Smooth muscle cell (in vitro differentiated cells): Measurements from ENCODE around the gene SLC6A2. TPM values are rescaled to one million over a fixed set of nuclear protein-coding genes. Genes with fewer than 3 reads are reported as not detected.

Source experiments
- DNase-seq: peaks from one replicate; lab custom pipeline; 2025; ENCODE audit not compliant: unreplicated experiment; lab: John Stamatoyannopoulos, UW
- H2AFZ ChIP-seq: fragments of 200-600 bp; sonication (generic); 2 replicates; pipeline ENCODE4 v1.6.0; 2016; ENCODE audit warnings: antibody characterized with exemption, low read depth, mild to moderate bottlenecking
- H3F3A ChIP-seq: fragments of 200-600 bp; sonication (generic); 2 replicates; pipeline ENCODE4 v1.6.0; 2017; ENCODE audit warnings: antibody characterized with exemption, low read depth
- H3K27ac ChIP-seq: fragments of 200-600 bp; sonication (generic); 2 replicates; pipeline ENCODE4 v1.5.1; 2016; ENCODE audit warnings: low read depth, mild to moderate bottlenecking
- H3K27me3 ChIP-seq: fragments of 200-600 bp; sonication (generic); 2 replicates; pipeline ENCODE4 v1.6.1; 2016; ENCODE audit warnings: low read depth, mild to moderate bottlenecking
- H3K36me3 ChIP-seq: fragments of 200-600 bp; sonication (generic); 2 replicates; pipeline ENCODE4 v1.5.1; 2016; ENCODE audit warnings: low read depth
- H3K4me1 ChIP-seq: fragments of 200-600 bp; sonication (generic); 2 replicates; pipeline ENCODE4 v1.5.1; 2016; ENCODE audit warnings: low read depth
- H3K4me2 ChIP-seq: fragments of 200-600 bp; sonication (generic); 2 replicates; pipeline ENCODE4 v1.6.0; 2016; ENCODE audit warnings: mild to moderate bottlenecking
- H3K4me3 ChIP-seq: fragments of 200-600 bp; sonication (generic); 2 replicates; pipeline ENCODE4 v1.5.1; 2016; ENCODE audit warnings: mild to moderate bottlenecking
- H3K79me2 ChIP-seq: fragments of 200-600 bp; sonication (generic); 2 replicates; pipeline ENCODE4 v1.6.0; 2016; ENCODE audit warnings: low read depth, mild to moderate bottlenecking
- H3K9ac ChIP-seq: fragments of 200-600 bp; sonication (generic); 2 replicates; pipeline ENCODE4 v1.6.0; 2016; ENCODE audit warnings: low read depth
- H3K9me3 ChIP-seq: fragments of 200-600 bp; sonication (generic); replicated peaks from 2 replicates; pipeline ENCODE4 v1.5.1; 2016; ENCODE audit warnings: low read depth
- H4K20me1 ChIP-seq: fragments of 200-600 bp; sonication (generic); 2 replicates; pipeline ENCODE4 v1.6.0; 2016; ENCODE audit warnings: low read depth
- WGBS: methylation state at CpG from one replicate; pipeline ENCODE4 v1.1.7; 2016; ENCODE audit warnings: low lambda C conversion rate; 5-methylcytosine and 5-hydroxymethylcytosine counted together
- polyA plus RNA-seq: library from polyadenylated mRNA; unstranded; fragments of >200 nt; fragmentation: Nextera tagmentation; extraction: Ambion mirVana; gene quantifications from 2 replicates; pipeline ENCODE4 v1.2.1, GENCODE V29; 2016
- total RNA-seq: library from RNA; depleted of rRNA; stranded (reverse); fragments of >200 nt; gene quantifications from 2 replicates; pipeline ENCODE4 v1.2.3, GENCODE V29; 2014
- TF ChIP-seq, protein P1 (sequence below): fragments of 200-600 bp; sonication (generic); IDR thresholded peaks from 2 replicates; pipeline ENCODE4 v1.5.1; 2017; ENCODE audit warnings: borderline replicate concordance, mild to moderate bottlenecking, antibody characterized with exemption; ENCODE audit not compliant: insufficient read depth, poor library complexity, severe bottlenecking

The SLC6A2 gene
- total and polyA plus RNA-seq, 2 experiments from 2014 or later = 0.22 to 0.33 TPM

GRCh38 chr16:55666012-55666411, 10.2 kb downstream of the SLC6A2 start:
- H4K20me1 ChIP-seq = no peaks in the 10 kb centered on the region
- H2AFZ ChIP-seq = no peak overlapping the region
- no peaks in the 10 kb centered on the region for H3K9me3 ChIP-seq
- no peak overlapping the region for H3K4me3 ChIP-seq
- no peak for DNase-seq
- no peak overlapping the region for H3K27ac ChIP-seq
- H3K9ac ChIP-seq = no peak overlapping the region
- TF ChIP-seq, protein P1, sequence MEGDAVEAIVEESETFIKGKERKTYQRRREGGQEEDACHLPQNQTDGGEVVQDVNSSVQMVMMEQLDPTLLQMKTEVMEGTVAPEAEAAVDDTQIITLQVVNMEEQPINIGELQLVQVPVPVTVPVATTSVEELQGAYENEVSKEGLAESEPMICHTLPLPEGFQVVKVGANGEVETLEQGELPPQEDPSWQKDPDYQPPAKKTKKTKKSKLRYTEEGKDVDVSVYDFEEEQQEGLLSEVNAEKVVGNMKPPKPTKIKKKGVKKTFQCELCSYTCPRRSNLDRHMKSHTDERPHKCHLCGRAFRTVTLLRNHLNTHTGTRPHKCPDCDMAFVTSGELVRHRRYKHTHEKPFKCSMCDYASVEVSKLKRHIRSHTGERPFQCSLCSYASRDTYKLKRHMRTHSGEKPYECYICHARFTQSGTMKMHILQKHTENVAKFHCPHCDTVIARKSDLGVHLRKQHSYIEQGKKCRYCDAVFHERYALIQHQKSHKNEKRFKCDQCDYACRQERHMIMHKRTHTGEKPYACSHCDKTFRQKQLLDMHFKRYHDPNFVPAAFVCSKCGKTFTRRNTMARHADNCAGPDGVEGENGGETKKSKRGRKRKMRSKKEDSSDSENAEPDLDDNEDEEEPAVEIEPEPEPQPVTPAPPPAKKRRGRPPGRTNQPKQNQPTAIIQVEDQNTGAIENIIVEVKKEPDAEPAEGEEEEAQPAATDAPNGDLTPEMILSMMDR = no peak
- no peak overlapping the region for H3K4me2 ChIP-seq
- 81% methylated on average over 2 of the region's 2 CpGs for WGBS
- no peaks in the 10 kb centered on the region for H3K79me2 ChIP-seq
- H3K36me3 ChIP-seq = no peaks in the 10 kb centered on the region
- H3K4me1 ChIP-seq = no peaks in the 10 kb centered on the region
- H3K27me3 ChIP-seq = no peaks in the 10 kb centered on the region
- no peaks in the 10 kb centered on the region for H3F3A ChIP-seq

DNA sequence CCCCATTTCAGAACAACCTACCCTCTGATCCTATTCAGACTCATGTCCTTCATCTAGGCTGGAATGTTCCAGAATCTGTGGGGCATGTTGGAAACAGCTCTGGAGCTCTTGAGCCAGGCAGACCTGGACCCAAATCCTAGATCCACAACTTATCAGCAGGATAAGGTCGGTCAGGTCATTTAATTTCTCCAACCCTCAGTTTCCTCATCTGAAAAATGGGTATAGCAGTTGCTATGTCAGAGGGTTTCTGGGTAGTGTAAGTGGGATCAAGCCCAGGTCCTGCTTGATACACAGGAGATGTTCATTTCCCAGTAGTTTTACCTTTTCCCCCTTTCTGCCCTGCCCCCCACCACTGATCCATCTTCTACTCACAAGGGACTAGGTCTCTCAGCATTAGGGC, 12.0 kb downstream of the SLC6A2 start:
- peak overlapping the region; percentile 53 for H3K9ac ChIP-seq
- WGBS = 79% methylated on average over 1 of the region's 1 CpG

DNA sequence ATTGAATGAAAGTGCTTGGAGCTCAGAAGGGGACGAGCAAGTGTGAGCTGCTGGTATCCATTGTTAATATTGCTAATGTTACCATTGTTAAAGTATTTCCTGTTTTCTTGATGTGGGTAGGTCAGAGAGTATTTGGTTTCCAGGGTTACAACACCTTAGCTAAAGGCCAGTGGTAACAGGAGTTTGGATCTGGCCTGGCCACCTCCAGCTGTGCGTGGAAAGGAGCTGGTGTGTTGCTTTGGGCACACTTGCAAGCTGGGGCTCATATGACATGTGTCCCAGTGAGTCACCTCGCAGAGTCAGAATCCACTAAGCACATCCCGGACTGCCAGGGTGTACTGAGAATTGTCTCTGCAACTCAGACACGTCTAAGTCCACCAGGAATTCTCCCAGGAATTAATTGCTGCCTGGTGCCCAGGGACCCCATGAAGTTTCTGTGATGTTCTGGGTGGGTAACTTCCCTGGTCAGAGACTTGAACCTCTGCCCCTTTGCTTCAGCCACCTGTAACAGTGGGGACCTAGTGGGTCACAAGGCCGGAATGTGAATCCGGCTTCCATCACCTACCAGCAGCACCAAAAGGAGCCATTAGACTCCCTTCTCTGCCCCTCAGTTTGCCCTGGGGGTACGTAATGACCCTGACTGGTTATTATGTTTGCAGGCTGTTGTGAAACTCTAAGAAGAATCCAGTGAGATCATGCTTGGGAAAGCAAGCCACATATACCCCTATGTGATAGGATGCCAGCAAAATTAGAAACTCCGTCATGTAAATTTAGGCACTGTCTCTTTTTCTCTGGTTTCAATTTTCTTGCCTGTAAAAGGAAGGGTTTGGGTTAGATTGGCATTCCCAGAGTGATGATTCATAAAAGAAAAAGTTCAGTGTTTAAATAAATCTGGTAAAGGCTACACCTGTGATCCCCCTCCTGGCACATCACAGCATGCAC, 12.8 kb downstream of the SLC6A2 start:
- Histone ChIP-seq H3K4me3 (no peak overlapping the region), H3K36me3 (no peaks in the 10 kb centered on the region), H3K4me2 (no peak overlapping the region), H3K9me3 (no peaks in the 10 kb centered on the region), H3K9ac (peak overlapping the region; percentile 75), H4K20me1 (no peaks in the 10 kb centered on the region), H3F3A (no peaks in the 10 kb centered on the region), H2AFZ (no peak overlapping the region), H3K4me1 (no peaks in the 10 kb centered on the region), H3K27me3 (no peaks in the 10 kb centered on the region), H3K27ac (peak overlapping the region; percentile 91), H3K79me2 (no peaks in the 10 kb centered on the region)
- TF ChIP-seq, protein P1 = no peak
- DNase-seq = no peak
- 57% methylated on average over 9 of the region's 9 CpGs for WGBS

More for the DNA sequence above, 12.0 kb downstream of the SLC6A2 start:
- Histone ChIP-seq H3K4me2 (no peak overlapping the region), H3K79me2 (no peaks in the 10 kb centered on the region), H4K20me1 (no peaks in the 10 kb centered on the region), H3K4me1 (no peaks in the 10 kb centered on the region), H3K4me3 (no peak overlapping the region), H3K27ac (peak overlapping the region; percentile 91), H3K36me3 (no peaks in the 10 kb centered on the region), H3F3A (no peaks in the 10 kb centered on the region), H3K9me3 (no peaks in the 10 kb centered on the region), H3K27me3 (no peaks in the 10 kb centered on the region), H2AFZ (no peak overlapping the region)
- no peak for DNase-seq
- TF ChIP-seq, protein P1 = no peak
